Neuron (in vitro differentiated cells): Measurements from ENCODE around the gene PBX4.
"Not testable (repeated sequence)": the region's sequence is repeated elsewhere in the genome, so short reads cannot be mapped to it uniquely, and the experiment has no call there.

Experiments
- H2AFZ ChIP-seq: one replicate; pipeline ENCODE4 v1.6.1; 2013; ENCODE audit warnings: low read depth, mild to moderate bottlenecking, inconsistent platforms, low read length, moderate library complexity
- H3K27me3 ChIP-seq: one replicate; pipeline ENCODE4 v1.6.1; 2013; ENCODE audit warnings: low read length; ENCODE audit not compliant: insufficient read depth
- H3K36me3 ChIP-seq: one replicate; pipeline ENCODE4 v1.6.1; 2013; ENCODE audit warnings: low read length; ENCODE audit not compliant: insufficient read depth
- H3K4me1 ChIP-seq: one replicate; pipeline ENCODE4 v1.6.1; 2013; ENCODE audit warnings: low read length; ENCODE audit not compliant: insufficient read depth
- H3K4me3 ChIP-seq: 2 replicates; pipeline ENCODE4 v1.5.1; 2013; ENCODE audit warnings: mild to moderate bottlenecking, low read length, moderate library complexity
- H3K9me3 ChIP-seq: one replicate; pipeline ENCODE4 v1.6.1; 2013; ENCODE audit warnings: low read length

PBX4 gene

GRCh38 chr19:19627621-19628500 lies 9.4 kb upstream of the PBX4 start, which contains the start of gene LPAR2:
LPAR2 (minus strand) TSS chr19:19628220; CDS start chr19:19627275, 945 bp downstream.
- Histone ChIP-seq H3K9me3 (peaks cover 4% of the 10 kb centered on the region), H3K4me3 (no peak within 1 kb of the TSS), H3K27me3 (no peaks in the 10 kb centered on the region), H2AFZ (no peak within 1 kb of the TSS), H3K36me3 (peaks cover 18% of the 10 kb centered on the region), H3K4me1 (no peaks in the 10 kb centered on the region)

GRCh38 chr19:19626516-19627472 lies 8.3 kb upstream of the PBX4 start:
- no peaks in the 10 kb centered on the region for H3K4me1 ChIP-seq
- no peak overlapping the region for H2AFZ ChIP-seq
- H3K9me3 ChIP-seq, result peaks cover 4% of the 10 kb centered on the region
- no peak overlapping the region for H3K4me3 ChIP-seq
- H3K36me3 ChIP-seq, result peaks cover 15% of the 10 kb centered on the region
- no peaks in the 10 kb centered on the region for H3K27me3 ChIP-seq

- no peak overlapping the region for H2AFZ ChIP-seq
- H3K27me3 ChIP-seq, result no peaks in the 10 kb centered on the region
- no peak overlapping the region for H3K4me3 ChIP-seq
- H3K4me1 ChIP-seq, result no peaks in the 10 kb centered on the region
- peaks cover 6% of the 10 kb centered on the region for H3K36me3 ChIP-seq
- H3K9me3 ChIP-seq, result no peaks in the 10 kb centered on the region
Observed at GRCh38 chr19:19624032-19624570, 5.6 kb upstream of the PBX4 start.

DNA sequence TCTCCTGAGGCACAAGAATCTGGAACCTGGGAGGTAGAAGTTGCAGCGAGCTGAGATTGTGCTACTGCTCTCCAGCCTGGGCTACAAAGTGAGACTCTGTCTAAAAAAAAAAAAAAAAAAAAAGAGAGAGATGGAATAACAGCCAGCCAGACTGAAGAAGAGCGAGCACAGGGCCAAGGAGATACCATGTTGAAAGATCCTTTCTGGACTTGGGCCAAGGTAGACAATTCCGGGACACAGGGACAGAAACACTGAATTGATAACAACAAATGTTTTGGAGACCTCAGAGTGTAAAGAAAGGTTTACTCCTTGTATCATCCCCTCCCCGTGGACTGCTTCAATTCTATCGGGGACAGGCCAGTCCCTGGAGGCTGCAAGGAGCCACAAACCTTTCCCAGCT lies 4.9 kb upstream of the PBX4 start:
- no peak overlapping the region for H2AFZ ChIP-seq
- peaks cover 3% of the 10 kb centered on the region for H3K36me3 ChIP-seq
- H3K4me1 ChIP-seq, result no peaks in the 10 kb centered on the region
- H3K9me3 ChIP-seq, result no peaks in the 10 kb centered on the region
- H3K4me3 ChIP-seq, result no peak overlapping the region
- no peaks in the 10 kb centered on the region for H3K27me3 ChIP-seq

DNA sequence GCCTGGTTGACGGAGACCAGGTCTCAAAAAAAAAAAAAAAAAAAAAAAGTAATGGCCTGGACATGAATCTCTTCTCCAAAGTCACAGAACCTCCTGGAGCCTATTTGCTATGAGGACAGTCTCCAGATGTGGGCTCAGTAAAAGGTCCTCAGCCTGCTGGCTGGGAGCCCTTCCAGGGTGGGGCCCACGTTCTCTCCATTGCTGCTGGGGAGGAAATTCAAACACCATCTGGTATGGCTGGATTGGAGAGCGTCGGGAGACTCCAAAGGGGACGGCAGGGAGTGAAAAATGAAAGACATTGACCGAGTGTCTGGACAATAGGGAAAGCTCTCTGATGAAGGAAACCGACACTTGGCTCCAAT lies 1.3 kb upstream of the PBX4 start:
- Histone ChIP-seq H3K27me3 (no peaks in the 10 kb centered on the region), H2AFZ (no peak overlapping the region), H3K9me3 (no peaks in the 10 kb centered on the region), H3K36me3 (peaks cover 3% of the 10 kb centered on the region), H3K4me1 (peaks cover 3% of the 10 kb centered on the region), H3K4me3 (no peak overlapping the region)

DNA sequence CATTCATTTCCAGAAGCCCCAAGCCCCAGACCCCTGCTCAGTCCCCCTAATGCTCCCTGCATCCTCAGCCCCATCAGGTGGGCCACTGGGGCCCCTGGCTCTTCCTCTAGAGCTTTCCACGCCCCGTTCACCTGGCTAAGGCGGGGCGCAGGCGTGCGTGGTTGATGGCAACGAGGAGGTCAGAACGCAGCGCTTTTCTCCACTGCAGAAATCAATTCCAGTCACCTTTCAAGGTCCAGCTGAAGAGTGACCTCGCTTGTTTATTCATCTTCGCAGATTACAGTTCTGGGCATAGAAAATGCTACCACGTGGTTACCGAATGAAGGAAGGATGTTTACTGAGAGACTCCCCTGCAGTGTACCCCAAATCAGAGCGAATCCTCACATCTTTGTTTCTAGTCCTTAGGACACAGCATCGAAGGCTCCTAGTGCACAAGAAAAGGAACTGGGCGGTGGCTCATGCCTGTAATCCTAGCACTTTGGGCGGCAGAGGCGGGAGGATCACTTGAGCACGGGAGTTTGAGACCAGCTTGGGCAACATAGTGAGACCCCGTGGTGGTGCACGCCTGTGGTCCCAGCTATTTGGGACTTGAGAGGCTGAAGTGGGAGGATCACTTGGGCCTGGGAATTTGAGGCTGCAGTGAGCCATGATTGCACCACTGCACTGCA lies 828 bp upstream of the PBX4 start:
- peaks cover 2% of the 10 kb centered on the region for H3K36me3 ChIP-seq
- no peaks in the 10 kb centered on the region for H3K9me3 ChIP-seq
- H3K4me1 ChIP-seq, result peaks cover 3% of the 10 kb centered on the region
- H3K27me3 ChIP-seq, result no peaks in the 10 kb centered on the region
- H2AFZ ChIP-seq, result peak overlapping the region; percentile 27
- peak overlapping the region; percentile 66 for H3K4me3 ChIP-seq

DNA sequence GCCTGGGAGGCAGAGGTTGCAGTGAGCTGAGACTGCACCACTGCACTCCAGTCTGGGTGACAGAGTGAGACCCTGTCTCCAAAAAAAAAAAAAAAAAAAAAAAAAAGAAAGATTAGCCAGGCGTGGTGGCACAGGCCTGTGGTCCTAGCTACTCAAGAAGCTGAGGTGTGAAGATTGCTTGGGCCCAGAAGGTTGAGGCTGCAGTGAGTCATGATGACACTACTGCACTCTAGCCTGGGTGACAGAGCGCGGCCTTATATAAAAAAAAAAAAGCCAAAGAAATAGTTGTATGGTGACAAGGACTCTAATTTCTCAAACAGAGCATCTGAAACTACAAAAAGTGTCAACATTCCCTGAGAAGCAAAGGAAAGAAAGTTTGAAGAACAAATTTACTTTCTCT lies 3.4 kb downstream of the PBX4 start:
- peaks cover 5% of the 10 kb centered on the region for H3K4me1 ChIP-seq
- no peaks in the 10 kb centered on the region for H3K27me3 ChIP-seq
- no peaks in the 10 kb centered on the region for H3K36me3 ChIP-seq
- H3K9me3 ChIP-seq, result no peaks in the 10 kb centered on the region
- H2AFZ ChIP-seq, result no peak overlapping the region
- H3K4me3 ChIP-seq, result no peak overlapping the region

DNA sequence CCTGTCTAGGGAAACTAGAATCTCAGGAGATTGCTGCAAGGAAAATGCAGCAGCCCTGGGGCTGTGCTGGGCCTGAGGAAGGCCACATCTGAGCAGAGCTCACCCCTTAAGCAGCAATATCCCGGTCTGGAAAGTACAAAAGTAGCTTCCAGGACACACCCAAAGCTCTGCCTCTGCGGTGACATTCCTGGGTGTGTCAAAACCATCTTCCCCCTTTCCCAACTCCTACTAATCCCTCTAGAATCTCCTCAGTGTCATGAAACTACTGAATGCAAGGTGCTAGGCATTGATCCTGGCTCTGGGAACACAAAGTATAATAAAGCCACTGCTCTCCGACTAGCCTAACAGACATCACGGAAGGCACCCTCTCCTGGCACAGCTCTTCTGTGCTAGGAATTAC lies 5.0 kb downstream of the PBX4 start:
- Histone ChIP-seq H3K27me3 (no peaks in the 10 kb centered on the region), H3K9me3 (no peaks in the 10 kb centered on the region)

DNA sequence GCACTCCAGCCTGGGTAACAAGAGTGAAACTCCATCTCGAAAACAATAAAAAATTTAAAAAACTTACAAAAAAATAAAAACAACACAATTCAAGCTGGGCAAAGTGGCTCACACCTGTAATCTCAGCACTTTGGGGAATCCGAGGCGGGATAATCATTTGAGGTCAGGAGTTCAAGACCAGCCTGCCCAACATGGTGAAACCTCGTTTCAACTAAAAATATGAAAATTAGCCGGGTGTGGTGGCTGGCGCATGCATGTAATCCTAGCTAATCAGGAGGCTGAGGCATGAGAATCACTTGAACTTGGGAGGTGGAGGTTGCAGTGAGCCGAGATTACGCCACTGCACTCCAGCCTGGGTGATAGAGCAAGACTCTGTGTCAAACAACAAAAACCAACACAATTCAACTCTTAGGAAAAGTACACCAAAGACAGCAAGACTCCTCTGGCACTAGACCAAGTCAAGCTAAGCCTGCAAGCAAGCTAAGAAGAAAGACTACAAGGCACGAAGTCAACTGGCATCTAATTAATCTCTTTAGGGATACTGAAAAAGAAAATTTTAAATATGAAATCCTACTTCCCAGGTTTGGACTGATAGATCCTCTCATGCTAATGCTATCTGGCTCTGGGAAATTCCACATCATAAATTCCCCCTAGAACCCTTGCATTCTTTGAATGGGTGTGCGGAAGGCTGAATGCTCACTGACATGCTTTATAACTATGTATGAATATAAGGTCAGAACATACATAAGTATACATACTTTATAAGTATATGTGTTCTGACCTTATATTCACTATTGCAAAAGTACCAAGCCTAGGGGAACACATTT lies 7.9 kb downstream of the PBX4 start:
- H2AFZ ChIP-seq, result no peak overlapping the region
- H3K27me3 ChIP-seq, result no peaks in the 10 kb centered on the region

More for the DNA sequence above, 5.0 kb downstream of the PBX4 start:
- Histone ChIP-seq H2AFZ (no peak overlapping the region), H3K4me3 (no peak overlapping the region), H3K36me3 (peaks cover 3% of the 10 kb centered on the region), H3K4me1 (peaks cover 5% of the 10 kb centered on the region)

DNA sequence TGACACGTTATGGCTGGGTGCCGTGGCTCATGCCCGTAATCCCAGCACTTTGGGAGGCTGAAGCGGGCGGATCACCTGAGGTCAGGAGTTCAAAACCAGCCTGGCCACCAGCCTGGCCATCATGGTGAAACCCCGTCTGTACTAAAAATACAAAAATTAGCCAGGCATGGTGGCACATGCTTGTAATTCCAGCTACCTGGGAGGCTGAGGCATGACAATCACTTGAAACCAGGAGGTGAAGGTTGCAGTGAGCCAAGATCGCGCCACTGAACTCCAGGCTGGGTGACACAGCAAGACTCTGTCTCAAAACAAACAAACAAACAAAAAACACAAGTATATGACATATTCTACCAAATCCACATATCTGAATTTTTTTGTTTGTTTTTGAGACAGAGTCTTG lies 11.8 kb downstream of the PBX4 start:
- not testable (repeated sequence) for H3K4me3 ChIP-seq, H3K27me3 ChIP-seq, H3K4me1 ChIP-seq, H3K9me3 ChIP-seq, H3K36me3 ChIP-seq, H2AFZ ChIP-seq

More for the DNA sequence above, 7.9 kb downstream of the PBX4 start:
- no peaks in the 10 kb centered on the region for H3K9me3 ChIP-seq
- peaks cover 3% of the 10 kb centered on the region for H3K4me1 ChIP-seq
- H3K36me3 ChIP-seq, result peaks cover 5% of the 10 kb centered on the region
- H3K4me3 ChIP-seq, result no peak overlapping the region

DNA sequence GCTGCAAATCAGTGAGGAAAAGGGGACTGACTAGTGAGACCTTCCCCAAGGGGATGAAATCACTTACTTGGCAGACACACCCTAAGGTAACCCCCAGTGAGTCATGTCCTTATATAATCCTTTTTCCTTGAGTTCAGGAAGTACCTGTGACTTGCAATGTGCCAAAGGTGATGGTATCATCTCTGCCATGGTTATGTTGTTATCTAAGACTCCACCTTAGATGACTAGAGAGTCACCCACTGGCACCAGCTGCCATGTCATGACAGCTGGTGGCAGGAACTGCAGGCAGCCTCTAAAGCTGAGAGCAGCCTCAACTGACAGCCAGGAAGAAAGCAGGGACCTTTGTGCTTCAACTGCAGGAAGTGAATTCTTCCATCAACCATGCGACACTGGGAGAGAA lies 12.5 kb downstream of the PBX4 start:
- H3K4me3 ChIP-seq, result no peak overlapping the region
- no peaks in the 10 kb centered on the region for H3K27me3 ChIP-seq
- H2AFZ ChIP-seq, result no peak overlapping the region
- no peaks in the 10 kb centered on the region for H3K9me3 ChIP-seq
- H3K4me1 ChIP-seq, result peaks cover 4% of the 10 kb centered on the region
- peaks cover 5% of the 10 kb centered on the region for H3K36me3 ChIP-seq

- Histone ChIP-seq H3K27me3 (no peaks in the 10 kb centered on the region), H3K4me3 (no peak overlapping the region), H3K36me3 (peaks cover 3% of the 10 kb centered on the region), H2AFZ (no peak overlapping the region), H3K4me1 (peaks cover 4% of the 10 kb centered on the region), H3K9me3 (no peaks in the 10 kb centered on the region)
Observed at GRCh38 chr19:19602713-19603324, 15.7 kb downstream of the PBX4 start.
